ENCODE data around the gene SHMT2. TPM values are rescaled to one million over a fixed set of nuclear protein-coding genes. Genes with fewer than 3 reads are reported as not detected.
A peak's percentile ranks its signal among the peaks of the same experiment; 100 is the strongest.

Gene SHMT2
- total and polyA plus RNA-seq, 9 of the 15 experiments (the other 6 are each of a cell fraction or from before 2014, with no cell fraction given): 46.1 to 319 (median 115) TPM

GRCh38 chr12:57216921-57217879, 12.3 kb upstream of the SHMT2 start (continued):
- TF ChIP-seq, protein P1, sequence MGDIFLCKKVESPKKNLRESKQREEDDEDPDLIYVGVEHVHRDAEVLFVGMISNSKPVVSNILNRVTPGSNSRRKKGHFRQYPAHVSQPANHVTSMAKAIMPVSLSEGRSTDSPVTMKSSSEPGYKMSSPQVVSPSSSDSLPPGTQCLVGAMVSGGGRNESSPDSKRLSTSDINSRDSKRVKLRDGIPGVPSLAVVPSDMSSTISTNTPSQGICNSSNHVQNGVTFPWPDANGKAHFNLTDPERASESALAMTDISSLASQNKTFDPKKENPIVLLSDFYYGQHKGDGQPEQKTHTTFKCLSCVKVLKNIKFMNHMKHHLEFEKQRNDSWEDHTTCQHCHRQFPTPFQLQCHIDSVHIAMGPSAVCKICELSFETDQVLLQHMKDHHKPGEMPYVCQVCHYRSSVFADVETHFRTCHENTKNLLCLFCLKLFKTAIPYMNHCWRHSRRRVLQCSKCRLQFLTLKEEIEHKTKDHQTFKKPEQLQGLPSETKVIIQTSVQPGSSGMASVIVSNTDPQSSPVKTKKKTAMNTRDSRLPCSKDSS (IDR thresholded peaks at IDR 0.05; ENCODE audit: low read depth, partially characterized antibody): no peak
- no peak for TF ChIP-seq ZBTB26 (CRISPR knock-in tag; IDR thresholded peaks at IDR 0.05)
- TF ChIP-seq CHD1 (IDR thresholded peaks at IDR 0.05; ENCODE audit: low read length): peak; percentile 21
- no peak for TF ChIP-seq AFF4 (CRISPR knock-in tag; IDR thresholded peaks at IDR 0.05)
- TF ChIP-seq NFATC3 (IDR thresholded peaks at IDR 0.05): no peak
- no peak for TF ChIP-seq RAD21 (CRISPR knock-in tag; conservative IDR thresholded peaks at IDR 0.05 in 1 of 2, IDR thresholded peaks at IDR 0.05 in 1 of 2)
- TF ChIP-seq, protein P2, sequence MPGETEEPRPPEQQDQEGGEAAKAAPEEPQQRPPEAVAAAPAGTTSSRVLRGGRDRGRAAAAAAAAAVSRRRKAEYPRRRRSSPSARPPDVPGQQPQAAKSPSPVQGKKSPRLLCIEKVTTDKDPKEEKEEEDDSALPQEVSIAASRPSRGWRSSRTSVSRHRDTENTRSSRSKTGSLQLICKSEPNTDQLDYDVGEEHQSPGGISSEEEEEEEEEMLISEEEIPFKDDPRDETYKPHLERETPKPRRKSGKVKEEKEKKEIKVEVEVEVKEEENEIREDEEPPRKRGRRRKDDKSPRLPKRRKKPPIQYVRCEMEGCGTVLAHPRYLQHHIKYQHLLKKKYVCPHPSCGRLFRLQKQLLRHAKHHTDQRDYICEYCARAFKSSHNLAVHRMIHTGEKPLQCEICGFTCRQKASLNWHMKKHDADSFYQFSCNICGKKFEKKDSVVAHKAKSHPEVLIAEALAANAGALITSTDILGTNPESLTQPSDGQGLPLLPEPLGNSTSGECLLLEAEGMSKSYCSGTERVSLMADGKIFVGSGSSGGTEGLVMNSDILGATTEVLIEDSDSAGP (CRISPR knock-in tag; IDR thresholded peaks at IDR 0.05): no peak
- TF ChIP-seq ZNF324 (CRISPR knock-in tag; IDR thresholded peaks at IDR 0.05): no peak
- no peak for TF ChIP-seq ATF7 (IDR thresholded peaks at IDR 0.05)
- no peak for TF ChIP-seq NCOA4 (IDR thresholded peaks at IDR 0.05; ENCODE audit: partially characterized antibody)
- TF ChIP-seq USF1 (CRISPR knock-in tag; IDR thresholded peaks at IDR 0.05): peak; percentile 18; the same call in 1 of the 2 replicates
- TF ChIP-seq CBX1 (IDR thresholded peaks at IDR 0.05; ENCODE audit: low read depth): no peak
- TF ChIP-seq PREB (CRISPR knock-in tag; IDR thresholded peaks at IDR 0.05): no peak
- no peak for TF ChIP-seq BRF2 (IDR thresholded peaks at IDR 0.05; ENCODE audit: borderline replicate concordance, insufficient read depth, insufficient read length)

Measured in K562 (cell line).